Measurements from ENCODE around the gene SLC4A3. TPM values are rescaled to one million over a fixed set of nuclear protein-coding genes. Genes with fewer than 3 reads are reported as not detected.
A peak's percentile ranks its signal among the peaks of the same experiment; 100 is the strongest.
"Not testable (repeated sequence)": the region's sequence is repeated elsewhere in the genome, so short reads cannot be mapped to it uniquely, and the experiment has no call there.

SLC4A3 gene
- total RNA-seq, 1 donor from 2014 or later: 0.88 TPM

GRCh38 chr2:219680958-219681693 is 53.7 kb downstream of the SLC4A3 start:
- no peak overlapping the region for H3K4me2 ChIP-seq
- Mint-ChIP-seq H3K9me3 (peaks cover 20% of the 10 kb centered on the region), H3K4me3 (peak overlapping the region; percentile 46), H3K36me3 (no peaks in the 10 kb centered on the region), H3K27me3 (ENCODE audit: insufficient read depth, low read depth) (peaks cover 10% of the 10 kb centered on the region), H3K4me1 (peaks cover 34% of the 10 kb centered on the region), H3K27ac (peak overlapping the region; percentile 69)
- no peaks in the 10 kb centered on the region for H3K9me3 ChIP-seq (ENCODE audit: low read depth)
- H3K4me1 ChIP-seq: peaks cover 19% of the 10 kb centered on the region
- no peak overlapping the region for H2AFZ ChIP-seq (replicated peaks)
- H3F3A ChIP-seq (ENCODE audit: low read depth): peaks cover 10% of the 10 kb centered on the region
- H3K9ac ChIP-seq: no peak overlapping the region
- DNase-seq (ENCODE audit: low spot score): no peak
- H3K36me3 ChIP-seq: no peaks in the 10 kb centered on the region
- no peak overlapping the region for H3K27ac ChIP-seq
- no peaks in the 10 kb centered on the region for H3K27me3 ChIP-seq
- no peak overlapping the region for H3K4me3 ChIP-seq
- no peaks in the 10 kb centered on the region for H3K79me2 ChIP-seq (ENCODE audit: low read depth)
- TF ChIP-seq EZH2phosphoT487 (IDR thresholded peaks at IDR 0.05) (no peak), CTCF (IDR thresholded peaks at IDR 0.05) (no peak), EZH2 (IDR thresholded peaks at IDR 0.05) (no peak)
- no peaks in the 10 kb centered on the region for H4K20me1 ChIP-seq (ENCODE audit: low read depth)

- Mint-ChIP-seq H3K9me3 (peaks cover 22% of the 10 kb centered on the region), H3K36me3 (no peaks in the 10 kb centered on the region), H3K4me1 (peaks cover 39% of the 10 kb centered on the region), H3K27ac (peak overlapping the region; percentile 69), H3K4me3 (no peak overlapping the region), H3K27me3 (ENCODE audit: insufficient read depth, low read depth) (peaks cover 10% of the 10 kb centered on the region)
- H3K4me3 ChIP-seq: no peak overlapping the region
- TF ChIP-seq CTCF (IDR thresholded peaks at IDR 0.05): no peak
- no peak for TF ChIP-seq EZH2 (IDR thresholded peaks at IDR 0.05)
- no peak for TF ChIP-seq EZH2phosphoT487 (IDR thresholded peaks at IDR 0.05)
- no peak overlapping the region for H3K9ac ChIP-seq
- no peaks in the 10 kb centered on the region for H4K20me1 ChIP-seq (ENCODE audit: low read depth)
- H3K36me3 ChIP-seq: no peaks in the 10 kb centered on the region
- no peaks in the 10 kb centered on the region for H3K27me3 ChIP-seq
- no peak for DNase-seq (ENCODE audit: low spot score)
- H2AFZ ChIP-seq (replicated peaks): no peak overlapping the region
- peaks cover 19% of the 10 kb centered on the region for H3K4me1 ChIP-seq
- no peak overlapping the region for H3K4me2 ChIP-seq
- H3F3A ChIP-seq (ENCODE audit: low read depth): peaks cover 17% of the 10 kb centered on the region
- H3K9me3 ChIP-seq (ENCODE audit: low read depth): no peaks in the 10 kb centered on the region
- no peak overlapping the region for H3K27ac ChIP-seq
- H3K79me2 ChIP-seq (ENCODE audit: low read depth): no peaks in the 10 kb centered on the region
Observed at GRCh38 chr2:219681694-219682300, 54.4 kb downstream of the SLC4A3 start.

- not testable (repeated sequence) for H3K36me3 ChIP-seq; H3K36me3 Mint-ChIP-seq; H3K27me3 ChIP-seq; H3K9ac ChIP-seq; H3K79me2 ChIP-seq (ENCODE audit: low read depth); H4K20me1 ChIP-seq (ENCODE audit: low read depth); H3K27me3 Mint-ChIP-seq (ENCODE audit: insufficient read depth, low read depth); H3K4me2 ChIP-seq; H3K4me3 ChIP-seq; DNase-seq (ENCODE audit: low spot score); H3K4me3 Mint-ChIP-seq; H2AFZ ChIP-seq (replicated peaks); H3K9me3 ChIP-seq (ENCODE audit: low read depth); H3K27ac ChIP-seq
- H3K4me1 Mint-ChIP-seq: peaks cover 47% of the 10 kb centered on the region
- H3F3A ChIP-seq (ENCODE audit: low read depth): peaks cover 23% of the 10 kb centered on the region
- peaks cover 21% of the 10 kb centered on the region for H3K9me3 Mint-ChIP-seq
- H3K27ac Mint-ChIP-seq: peak overlapping the region; percentile 29
- H3K4me1 ChIP-seq: peaks cover 19% of the 10 kb centered on the region
Observed at GRCh38 chr2:219683474-219683873, 56.0 kb downstream of the SLC4A3 start.

Data from neural progenitor cell (in vitro differentiated cells).